ENCODE results near the gene KRTAP5-3.
"Not testable (repeated sequence)": the region's sequence is repeated elsewhere in the genome, so short reads cannot be mapped to it uniquely, and the experiment has no call there.

The KRTAP5-3 gene

DNA sequence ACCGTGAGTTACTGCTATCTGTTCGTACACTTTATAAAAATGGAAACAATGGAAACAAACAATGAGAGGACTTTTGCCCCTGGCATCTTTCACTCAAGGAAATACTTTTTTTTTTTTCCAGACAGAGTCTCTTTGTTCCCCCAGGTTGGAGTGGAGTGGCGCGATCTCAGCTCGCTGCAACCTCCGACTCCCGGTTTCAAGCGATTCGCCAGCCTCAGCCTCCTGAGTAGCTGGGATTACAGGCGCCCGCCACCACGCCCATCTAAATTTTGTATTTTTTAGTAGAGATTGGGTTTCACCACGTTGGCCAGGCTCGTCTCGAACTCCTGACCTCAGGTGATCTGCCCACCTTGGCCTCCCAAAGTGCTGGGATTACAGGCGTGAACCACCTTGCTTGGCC lies 32.5 kb downstream of the KRTAP5-3 start:
- DNase-seq, result not testable (repeated sequence)

DNA sequence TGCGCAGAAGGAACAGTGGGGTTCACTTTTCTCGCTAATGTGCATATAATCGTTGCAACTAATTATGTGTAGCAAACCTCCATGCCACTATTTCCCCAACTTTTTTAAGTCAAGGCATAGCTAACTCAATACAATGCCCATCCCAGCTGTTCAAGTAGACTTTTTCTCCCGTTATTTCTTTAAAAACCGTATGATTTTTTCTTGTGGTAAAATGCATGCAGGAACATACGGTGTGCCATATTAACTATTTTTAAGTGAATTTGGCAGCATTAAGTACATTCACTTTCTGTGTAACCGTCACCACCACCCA lies 33.4 kb downstream of the KRTAP5-3 start:
- DNase-seq, result no peak

DNA sequence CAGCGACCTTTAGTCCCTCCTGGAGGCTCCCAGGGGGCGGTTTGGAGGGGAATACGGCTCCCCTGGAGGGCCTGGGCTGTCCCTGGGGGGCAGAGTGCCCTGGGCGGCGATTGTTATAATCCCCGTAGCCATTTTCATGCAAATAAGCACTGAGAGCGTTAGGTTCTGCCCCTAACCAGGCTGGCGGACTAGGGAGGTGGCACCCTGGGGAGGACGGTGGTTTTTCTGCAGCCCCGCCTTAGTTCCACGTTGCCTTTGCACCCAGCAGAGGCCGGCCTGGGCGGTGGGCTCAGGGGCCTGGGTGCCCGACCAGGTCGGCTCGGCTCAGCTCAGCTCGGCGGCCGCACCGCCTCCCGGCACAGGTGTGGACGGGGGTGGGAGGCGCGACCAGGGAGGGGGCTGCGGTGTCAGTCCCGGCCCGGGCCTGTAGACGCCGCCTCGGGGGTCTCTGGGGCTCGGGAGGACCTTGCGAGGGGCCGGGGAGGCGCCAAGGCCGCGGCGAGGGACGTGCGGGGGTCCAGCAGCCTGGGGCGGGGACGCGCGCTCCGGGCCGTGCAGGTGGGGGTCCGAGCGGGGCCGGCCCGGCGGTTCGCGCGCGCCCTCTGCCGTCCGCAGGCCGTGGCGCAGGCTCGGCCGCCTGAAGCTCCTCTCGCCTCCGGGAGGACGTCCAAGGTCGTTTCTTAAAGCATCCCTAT lies 33.9 kb downstream of the KRTAP5-3 start:
- DNase-seq, result peak; percentile 34 to 74 (median 52)

DNA sequence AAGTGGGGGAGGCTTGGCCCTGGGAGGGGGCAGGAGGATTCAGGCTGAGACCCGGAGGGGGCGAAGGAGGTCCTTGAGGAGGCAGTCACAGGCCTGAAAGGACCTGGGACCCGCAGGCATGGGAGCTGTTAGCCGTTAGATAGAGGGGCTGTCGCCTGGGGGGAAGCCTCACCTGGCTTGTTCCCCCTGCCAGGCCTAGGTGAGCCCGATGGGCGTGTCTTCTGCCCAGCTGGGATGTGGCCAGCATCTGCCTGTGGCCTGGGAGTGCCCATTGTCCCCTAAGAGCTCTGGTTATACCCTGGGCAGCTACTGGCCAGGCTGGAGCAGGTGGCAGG lies 34.4 kb downstream of the KRTAP5-3 start:
- peak in 1 of 6 experiments; percentile 67 for DNase-seq

DNA sequence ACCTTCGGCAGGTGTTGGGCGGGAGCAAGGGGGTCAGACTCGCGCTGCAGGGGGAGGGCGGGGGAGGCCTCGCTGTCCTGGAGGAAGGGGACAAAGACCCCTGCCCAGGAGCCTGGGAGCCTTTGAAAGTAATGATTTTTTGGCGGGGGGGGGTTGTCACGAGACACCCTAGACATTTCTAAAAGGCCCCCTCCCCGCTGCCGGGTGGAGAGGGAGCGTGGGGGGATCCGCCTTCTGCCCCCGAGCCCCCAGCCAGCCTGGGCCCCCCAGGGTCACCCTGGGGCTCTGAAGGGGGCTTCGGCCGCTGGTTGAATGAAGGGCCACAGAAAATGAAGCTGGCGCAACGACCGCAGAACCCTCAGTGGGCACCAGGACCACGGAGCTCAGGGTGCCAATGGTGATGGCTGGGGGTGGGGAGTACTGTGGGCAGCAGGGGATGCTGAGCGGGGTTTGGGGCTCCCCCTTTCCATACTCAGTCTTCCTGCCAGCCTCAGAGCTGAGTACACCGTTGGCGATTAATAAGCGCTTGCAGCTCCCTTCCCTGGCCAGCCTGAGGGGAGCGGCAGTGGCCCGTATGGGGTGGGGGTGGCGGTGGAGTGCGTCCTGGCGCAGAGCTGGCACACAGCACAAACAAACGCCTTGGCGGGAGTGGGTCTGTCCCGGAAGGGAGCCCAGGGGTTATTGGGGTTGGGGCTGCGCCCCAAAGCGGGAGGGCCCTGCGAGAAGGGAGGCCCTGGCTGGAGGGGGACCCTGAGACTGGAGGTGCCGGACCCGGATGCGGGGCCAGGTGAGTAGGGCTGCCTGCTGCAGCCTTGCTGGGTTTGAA lies 35.0 kb downstream of the KRTAP5-3 start:
- DNase-seq, result peak in 4 of 6 experiments; percentile 36 to 62 (median 46)

DNA sequence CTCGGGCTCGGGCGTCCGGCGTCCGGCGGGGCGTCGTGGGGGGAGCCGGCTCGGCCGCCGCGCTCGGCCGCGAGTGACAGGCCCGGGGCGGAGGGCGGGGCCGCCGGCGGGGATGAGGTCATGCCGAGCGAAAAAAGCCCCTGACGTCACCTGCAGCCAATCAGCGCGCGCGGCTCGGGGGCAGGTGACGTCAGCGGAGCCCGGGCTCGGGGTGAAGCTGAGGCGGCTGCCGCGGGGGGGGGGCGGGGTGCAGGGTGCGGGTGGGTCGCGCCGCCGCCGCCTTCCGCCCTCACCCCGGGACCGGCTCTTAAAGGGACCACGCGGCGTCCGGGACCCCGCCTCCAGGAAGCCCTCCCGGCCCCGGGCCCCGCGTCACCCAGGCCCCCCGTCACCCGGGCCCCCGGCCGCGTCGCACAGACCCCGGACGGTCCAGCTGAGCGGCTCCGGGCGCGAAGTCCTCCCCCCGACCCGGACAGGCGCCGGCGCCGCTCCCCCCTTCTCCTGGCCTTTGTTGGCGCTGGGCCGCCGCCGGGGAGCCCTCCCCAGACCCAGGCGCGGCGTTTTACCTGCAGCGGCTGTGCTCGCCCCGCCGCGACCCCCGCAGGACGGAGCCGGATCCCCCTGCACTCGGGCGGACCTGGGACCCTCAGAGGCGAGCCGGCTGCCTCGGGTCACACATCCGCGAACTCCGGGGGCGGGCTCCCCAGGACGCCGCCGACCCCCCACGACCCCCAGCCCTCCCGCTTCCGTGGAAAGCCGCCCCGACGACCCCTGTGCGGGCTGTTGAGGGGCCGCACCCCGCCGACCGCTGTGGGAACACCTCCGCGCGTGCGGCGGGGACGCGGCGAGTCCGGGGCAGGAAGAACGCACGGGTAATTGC lies 35.8 kb downstream of the KRTAP5-3 start, which contains the start of gene DUSP8:
DUSP8 (minus strand) TSS at position 75 of the 880 bp plus-strand sequence. CDS start 6,445 bp downstream, outside the sequence.
- DNase-seq, result peak; percentile 88 to 95 (median 92)

DNA sequence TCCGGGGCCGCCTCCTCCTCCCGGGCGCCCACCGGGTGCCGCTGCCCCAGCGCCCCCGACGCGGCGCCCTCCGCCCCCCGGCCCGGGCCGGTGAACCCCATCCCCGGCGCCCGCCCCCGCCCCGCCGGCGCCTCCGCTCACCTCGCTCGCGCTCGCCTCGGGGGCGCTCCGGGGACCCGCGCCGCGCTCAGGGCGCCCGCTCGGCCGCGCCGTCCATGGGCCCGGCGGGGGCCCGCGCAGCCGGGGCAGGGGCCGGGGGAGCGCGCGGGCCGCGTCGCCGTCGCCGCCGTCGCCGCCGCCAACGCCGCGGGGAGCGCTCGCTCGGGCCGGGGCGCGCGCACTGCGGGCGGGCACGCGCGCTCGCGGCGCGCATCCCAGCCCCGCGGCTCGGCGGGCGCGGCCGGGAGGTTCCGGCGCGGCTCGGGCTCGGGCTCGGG lies 36.5 kb downstream of the KRTAP5-3 start:
- DNase-seq, result no peak

DNA sequence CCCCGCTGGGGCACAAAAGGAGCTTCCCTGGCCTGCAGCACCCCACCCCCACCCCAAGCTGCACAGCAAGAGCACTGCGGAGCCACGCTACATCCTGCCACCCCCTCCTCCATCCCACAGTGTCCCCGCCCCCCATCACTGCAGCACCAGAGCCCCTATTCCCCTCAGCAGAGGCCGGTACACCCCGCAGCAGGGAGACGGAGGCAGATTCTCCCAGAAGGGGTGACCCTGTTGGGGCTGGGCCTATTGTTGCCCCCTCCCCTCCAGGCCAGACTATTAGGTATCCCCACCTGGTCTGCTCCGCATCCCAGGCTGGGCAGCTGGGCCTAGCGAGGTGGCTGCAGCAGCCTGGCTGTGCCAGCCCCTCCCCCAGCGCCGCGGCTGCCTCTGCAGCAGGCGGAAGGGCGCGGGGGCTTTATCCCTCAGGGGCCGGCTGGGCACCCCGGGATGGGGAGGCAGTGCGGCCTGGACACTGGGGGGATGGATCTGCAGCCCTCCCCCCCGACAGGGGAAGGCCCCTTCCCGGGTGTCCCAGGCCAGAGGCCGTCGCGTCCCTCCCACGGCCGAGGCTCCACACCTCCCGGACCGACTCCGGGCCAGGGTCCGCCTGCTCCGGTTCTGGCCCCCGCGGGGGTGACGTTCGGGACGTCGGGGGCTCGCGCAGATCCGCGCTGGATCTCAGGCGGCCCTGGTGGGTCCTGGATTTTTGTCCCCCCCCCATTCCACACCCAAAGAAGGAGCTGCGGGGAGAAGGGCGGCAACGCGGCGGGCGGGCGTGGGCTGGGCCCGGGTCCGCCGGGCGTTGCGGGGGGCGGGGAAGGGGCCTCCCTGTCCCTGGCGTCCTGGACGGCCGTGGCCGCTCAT lies 37.1 kb downstream of the KRTAP5-3 start:
- peak; percentile 24 to 65 (median 40) for DNase-seq

DNA sequence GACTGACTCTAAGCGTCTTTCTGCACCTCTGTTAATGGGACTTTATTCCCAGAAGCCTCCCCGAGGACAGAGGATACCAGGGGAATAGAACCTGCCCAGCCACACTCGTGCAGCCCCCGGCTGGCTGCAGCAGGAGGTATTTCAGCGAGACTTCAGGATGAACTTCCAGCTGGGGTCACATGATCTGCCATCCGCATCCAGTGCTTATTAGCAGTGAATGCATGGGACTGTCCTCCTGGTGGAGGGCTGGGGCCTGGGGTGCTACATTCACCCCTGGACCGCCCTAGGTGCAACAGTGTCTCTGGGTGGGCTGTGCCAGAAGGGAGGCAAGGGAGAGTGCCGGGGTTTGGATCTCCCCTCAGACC lies 37.8 kb downstream of the KRTAP5-3 start:
- DNase-seq, result no peak

DNA sequence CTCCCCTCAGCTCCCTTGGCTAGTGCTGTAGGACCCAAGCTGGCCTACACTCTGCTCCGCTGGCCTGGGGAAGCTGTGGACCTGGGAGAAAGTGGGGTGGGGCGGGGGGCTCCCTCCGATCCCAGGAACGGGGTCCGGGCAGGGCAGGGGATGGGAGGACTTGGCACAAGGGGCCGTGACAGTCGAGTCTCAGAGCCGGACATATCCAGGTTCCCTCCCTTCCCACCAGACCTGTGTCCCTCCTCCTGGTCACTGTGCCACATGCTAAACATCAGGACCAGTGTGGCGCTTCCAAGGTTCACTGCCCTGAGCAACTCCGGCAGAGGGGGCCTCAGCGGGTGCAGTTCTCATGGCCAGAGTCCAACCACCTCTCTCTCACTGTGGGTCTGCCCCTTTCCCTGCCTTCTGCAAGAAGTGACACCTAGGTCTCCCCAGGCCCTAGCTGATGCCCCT lies 38.2 kb downstream of the KRTAP5-3 start:
- DNase-seq, result no peak

DNA sequence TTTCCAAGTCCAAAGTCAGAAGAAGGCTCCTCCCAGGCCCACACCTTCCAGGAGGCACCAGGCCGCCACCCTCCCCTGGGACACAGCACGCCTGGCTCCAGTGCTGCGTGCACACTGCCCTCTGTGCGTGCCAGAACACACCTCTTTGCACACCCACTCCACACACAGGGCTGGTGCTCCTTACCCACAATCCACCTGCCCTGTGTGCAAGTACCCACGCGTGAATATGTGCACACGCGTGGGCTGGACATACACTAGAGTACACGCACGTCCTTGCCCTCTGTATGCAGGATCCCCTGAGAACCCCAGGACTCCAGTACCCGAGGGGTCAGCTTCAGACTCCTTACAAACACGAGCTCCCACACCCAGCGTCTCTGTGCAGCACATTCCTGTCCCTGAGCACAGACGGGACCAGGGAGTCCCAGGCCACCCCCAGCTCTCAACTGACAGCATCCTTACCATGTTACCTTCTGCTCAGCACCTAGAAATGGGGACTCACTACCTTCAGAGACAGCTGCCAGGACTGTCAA lies 38.9 kb downstream of the KRTAP5-3 start:
- DNase-seq, result no peak

DNA sequence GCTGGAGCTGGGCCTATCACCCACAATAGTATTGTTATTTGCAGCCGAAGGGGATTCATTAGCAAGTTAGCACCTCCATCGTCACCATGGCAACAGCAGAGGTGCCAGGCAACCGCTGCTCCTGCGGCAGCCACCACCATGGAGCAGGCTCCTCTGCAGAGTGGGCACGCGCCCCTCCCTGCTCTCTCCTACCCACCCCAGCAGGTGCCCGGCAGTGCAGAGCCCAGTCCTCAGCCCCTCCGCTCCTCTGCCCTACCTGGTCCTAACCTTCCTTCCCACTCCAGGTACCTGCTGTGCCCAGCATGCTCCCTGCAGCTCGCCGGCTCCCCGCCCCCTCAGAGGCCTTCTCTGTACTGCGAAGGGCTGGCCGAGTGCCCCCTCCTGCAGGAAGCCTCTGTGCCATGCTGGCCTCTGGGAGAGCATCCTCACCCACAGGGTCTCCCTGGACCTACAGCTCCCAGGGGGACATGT lies 39.8 kb downstream of the KRTAP5-3 start:
- peak in 1 of 6 experiments; percentile 33 for DNase-seq

DNA sequence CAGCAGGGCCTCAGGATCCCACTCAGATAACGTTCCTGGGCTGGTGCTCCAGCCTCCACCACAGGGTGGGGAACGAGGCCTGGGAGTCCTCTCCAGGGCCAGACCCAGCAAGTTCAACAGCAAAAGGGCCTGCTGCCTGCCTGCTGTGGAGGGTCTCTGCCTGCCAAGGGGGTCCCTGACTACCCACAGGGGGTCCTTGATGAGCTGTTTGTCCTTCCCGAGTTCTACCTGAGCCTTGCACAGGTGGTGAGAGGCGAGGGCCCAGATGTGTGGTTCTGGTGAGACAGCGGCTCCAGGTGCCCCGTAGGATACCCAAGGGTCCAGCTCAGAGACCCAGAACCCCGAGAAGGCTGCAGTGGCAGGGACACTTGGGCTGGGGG lies 40.6 kb downstream of the KRTAP5-3 start:
- DNase-seq, result peak in 1 of 6 experiments; percentile 22

DNA sequence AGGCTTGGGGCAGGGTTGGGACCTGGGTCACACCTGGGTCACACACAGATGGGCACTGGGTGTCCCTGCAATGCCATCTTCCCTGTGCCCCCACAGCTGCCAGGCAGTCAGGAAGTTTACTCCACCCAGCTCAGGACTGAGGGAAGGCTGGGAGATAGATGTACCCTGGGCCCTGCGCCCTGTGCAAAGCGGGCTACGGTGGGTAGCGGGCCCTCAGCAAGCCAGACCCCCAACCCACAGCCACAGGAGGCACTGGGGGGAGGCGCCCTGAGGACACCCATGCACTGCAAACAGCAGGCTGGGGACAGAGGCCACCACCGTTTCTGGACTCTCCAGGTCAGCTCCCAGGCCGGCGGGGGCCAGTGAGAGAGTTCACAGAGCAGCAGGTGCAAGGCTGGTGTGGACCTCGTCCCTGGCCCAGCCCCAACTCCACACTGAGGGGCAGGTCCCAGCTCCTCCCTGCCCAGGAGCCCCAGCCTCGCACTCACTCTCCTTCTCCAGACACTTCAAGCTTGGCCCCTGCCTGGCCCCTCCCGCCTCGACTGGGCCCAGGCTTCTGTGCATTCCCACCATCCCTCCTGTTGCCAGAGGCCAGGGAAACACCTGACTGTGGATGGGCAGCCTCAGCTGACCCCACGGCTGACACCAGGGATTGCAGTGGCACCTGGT lies 41.1 kb downstream of the KRTAP5-3 start:
- DNase-seq, result no peak

DNA sequence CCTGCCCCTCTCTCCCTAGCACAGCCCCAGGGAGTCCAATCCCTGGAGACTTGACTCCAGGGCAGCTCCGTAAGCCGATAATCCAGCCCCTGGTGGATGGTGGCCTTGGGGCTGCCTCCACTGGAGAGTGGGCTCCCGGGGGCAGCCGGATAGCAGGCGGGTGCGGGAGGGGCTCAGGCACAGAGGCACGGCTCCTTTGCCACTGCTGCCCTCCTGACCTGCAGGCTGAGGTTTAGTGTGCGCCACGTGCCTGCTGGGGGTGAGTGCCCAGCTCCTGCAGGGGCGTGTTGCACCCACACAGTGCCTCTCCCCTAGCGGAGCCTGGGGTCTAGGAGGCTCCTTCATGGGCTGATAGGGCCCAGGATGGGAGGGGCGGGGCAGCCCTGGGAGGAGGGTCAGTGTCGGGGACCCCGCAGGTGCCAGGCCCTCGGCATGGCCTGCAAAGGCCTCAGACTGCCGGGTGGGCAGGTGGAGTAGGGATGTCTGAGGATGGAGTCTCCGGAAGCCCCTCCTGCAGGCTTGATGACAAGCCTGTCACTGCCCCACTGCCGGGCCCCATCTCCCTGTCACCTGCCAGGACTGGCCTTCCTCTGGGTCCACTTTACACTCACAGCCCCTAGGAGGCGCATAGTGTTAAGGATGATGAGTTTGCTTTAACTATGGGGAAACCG lies 41.7 kb downstream of the KRTAP5-3 start:
- DNase-seq, result no peak

DNA sequence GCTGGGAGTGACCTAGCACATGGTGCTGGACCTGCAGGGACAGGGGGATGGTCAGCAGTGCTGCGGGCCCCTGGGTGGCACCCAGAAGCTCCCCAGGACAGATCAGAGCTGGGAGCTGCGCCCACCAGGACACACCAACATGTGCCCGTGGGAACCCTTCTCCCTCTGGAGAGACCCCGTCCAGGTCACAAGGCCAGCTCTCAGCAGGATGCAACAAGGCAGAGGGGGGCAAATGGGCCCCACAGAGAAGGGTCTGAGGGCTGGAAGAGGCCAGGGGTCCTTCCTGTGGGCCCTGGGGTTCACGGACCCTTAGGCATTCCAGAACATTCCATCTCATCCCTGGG lies 42.4 kb downstream of the KRTAP5-3 start:
- no peak for DNase-seq

DNA sequence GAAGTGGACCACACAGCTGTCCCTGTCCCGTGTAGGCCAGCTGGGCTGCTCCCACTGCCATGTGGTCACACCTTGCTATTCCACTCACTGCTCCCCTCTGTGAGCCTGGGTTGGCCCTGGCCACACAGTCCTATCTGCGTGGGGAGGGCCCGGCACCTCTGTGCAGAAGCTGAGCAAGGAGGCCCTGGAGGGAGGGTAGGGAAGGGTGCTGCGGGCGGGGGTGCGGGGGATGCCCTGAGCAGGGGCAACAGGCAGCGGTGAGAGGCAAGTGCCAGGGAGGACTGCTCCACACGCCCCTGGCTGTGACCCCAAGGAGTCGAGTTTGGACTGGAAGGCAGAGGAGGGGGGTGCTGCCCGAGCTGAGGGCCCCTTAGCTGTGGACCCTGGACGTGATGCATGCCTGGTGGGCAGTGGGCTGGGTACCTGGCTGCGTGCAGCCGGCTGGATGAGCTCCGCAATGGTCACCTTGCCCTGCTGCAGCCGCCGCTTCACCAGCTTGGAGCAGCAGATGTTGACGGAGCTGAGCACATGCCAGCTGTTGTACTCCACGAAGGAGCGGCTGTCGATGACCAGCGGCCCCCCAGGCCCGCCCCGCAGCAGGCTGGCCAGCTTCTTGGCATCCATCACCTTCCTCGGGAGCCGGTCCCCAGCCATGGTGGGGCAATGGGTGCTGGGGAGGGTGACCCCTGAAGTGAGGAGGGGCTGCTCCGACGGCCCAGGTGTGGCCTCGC lies 42.9 kb downstream of the KRTAP5-3 start:
- DNase-seq, result no peak

DNA sequence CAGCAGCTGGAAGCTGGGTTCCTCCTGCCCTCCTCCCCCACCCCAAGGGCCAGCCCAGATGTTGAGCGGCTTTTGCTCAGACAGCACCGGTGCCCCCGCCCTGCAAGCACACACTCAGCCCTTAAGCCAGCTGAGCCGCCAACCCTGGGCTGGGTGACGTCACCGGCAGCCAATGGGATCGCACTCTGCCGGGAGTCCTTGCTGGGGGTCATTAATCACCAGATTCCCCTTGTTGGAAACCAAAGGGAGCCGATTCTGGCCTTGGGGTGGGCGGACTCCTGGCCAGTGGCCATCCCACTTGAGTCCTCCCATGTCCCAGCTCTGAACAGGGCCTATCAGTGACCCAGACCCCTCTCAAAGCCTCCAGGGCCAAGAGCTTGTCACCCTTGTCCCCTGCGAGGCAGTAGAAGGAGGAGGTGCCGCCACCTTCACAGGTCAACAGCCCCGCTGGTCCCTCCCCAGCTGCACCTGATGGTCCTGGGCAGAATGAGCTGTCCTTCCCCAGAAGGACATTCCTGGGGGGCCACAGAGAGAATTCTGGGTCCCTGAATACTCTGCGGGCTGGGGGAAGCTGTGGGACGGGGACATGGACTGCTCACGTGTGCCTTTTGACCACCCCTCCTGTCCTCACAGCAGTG lies 43.6 kb downstream of the KRTAP5-3 start:
- no peak for DNase-seq

DNA sequence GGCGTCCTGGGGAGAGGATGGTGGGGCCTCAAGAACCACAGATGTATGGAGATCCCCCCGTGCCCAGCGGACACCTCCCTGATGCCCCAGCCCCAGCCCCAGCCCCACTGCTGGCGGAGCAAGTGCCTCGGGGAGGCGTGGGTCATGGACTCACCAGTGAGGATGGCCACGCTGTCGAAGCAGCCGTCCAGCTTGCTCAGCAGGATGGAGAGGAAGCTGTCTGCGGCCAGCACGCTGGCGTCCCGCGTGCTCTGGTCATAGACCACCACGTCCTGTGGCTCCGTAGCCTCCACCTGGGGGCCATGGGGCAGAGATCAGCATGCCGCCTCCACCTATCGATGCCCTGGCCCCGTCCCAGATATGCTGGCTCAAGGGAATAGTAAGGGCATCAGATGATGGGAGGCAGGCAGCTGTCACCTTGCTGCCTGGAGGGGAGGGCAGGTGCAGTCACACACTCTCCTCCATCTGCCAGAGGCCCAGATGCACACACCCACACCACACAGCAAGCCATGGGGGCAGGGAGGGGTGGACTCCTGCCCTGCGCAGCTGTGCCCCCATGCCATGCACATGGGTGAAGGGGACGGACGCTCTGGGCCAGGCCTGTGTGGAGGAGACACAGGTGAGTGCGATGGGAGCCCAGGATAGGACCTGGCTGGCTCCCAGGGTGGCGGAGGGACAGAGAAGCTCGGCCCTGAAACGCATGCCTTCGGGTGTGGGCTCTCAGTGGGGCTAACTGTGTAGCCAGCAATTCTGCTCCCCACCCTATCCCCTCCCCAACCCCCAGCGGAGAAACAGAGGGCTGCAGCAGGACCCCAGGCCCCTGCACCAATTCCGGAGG lies 44.3 kb downstream of the KRTAP5-3 start:
- no peak for DNase-seq

Measured in stimulated activated naive CD4-positive, alpha-beta T cell (primary cell).